DOHH2 (cell line): ENCODE data around the gene KLHL26.

ENCODE experiments used
- H3F3A ChIP-seq: fragments of 200-600 bp; sonication (generic), shearing (Covaris generic); 2 replicates; pipeline ENCODE4 v1.6.0; 2016; ENCODE audit warnings: antibody characterized with exemption, mild to moderate bottlenecking; ENCODE audit not compliant: control insufficient read depth, insufficient read depth
- H3K27ac ChIP-seq: fragments of 200-600 bp; sonication (generic); 2 replicates; pipeline ENCODE4 v1.5.1; 2014; ENCODE audit warnings: low read depth, mild to moderate bottlenecking, low read length, moderate library complexity
- H3K27me3 ChIP-seq: fragments of 200-600 bp; sonication (generic); 2 replicates; pipeline ENCODE4 v1.6.1; 2014; ENCODE audit warnings: mild to moderate bottlenecking, low read length, mixed read lengths; ENCODE audit not compliant: control insufficient read depth
- H3K36me3 ChIP-seq: fragments of 200-600 bp; sonication (generic); 2 replicates; pipeline ENCODE4 v1.6.1; 2014; ENCODE audit warnings: mild to moderate bottlenecking, low read length, moderate library complexity, mixed read lengths; ENCODE audit not compliant: control insufficient read depth
- H3K4me1 ChIP-seq: fragments of 200-600 bp; sonication (generic); 2 replicates; pipeline ENCODE4 v1.6.1; 2014; ENCODE audit warnings: mild to moderate bottlenecking, low read length, mixed read lengths; ENCODE audit not compliant: control insufficient read depth
- H3K4me2 ChIP-seq: fragments of 200-600 bp; sonication (generic); 2 replicates; pipeline ENCODE4 v1.6.0; 2014; ENCODE audit warnings: mild to moderate bottlenecking, low read length, moderate library complexity
- H3K4me3 ChIP-seq: fragments of 200-600 bp; sonication (generic); 2 replicates; pipeline ENCODE4 v1.5.1; 2014; ENCODE audit warnings: mild to moderate bottlenecking, low read length, mixed read lengths
- H3K79me2 ChIP-seq: fragments of 200-600 bp; sonication (generic); 2 replicates; pipeline ENCODE4 v1.6.1; 2014; ENCODE audit warnings: mild to moderate bottlenecking, low read length, mixed read lengths; ENCODE audit not compliant: control insufficient read depth
- H3K9me2 ChIP-seq: fragments of 200-600 bp; sonication (generic); replicated peaks from 2 replicates; pipeline ENCODE4 v1.6.1; 2014; ENCODE audit warnings: mild to moderate bottlenecking, low read length, mixed read lengths; ENCODE audit not compliant: control insufficient read depth
- H3K9me3 ChIP-seq: fragments of 200-600 bp; sonication (generic); 2 replicates; pipeline ENCODE4 v1.6.1; 2014; ENCODE audit warnings: antibody characterized with exemption, low read length, mixed read lengths; ENCODE audit not compliant: control insufficient read depth, insufficient read depth
- H4K20me1 ChIP-seq: fragments of 200-600 bp; sonication (generic); 2 replicates; pipeline ENCODE4 v1.6.0; 2014; ENCODE audit warnings: low read depth, mild to moderate bottlenecking, antibody characterized with exemption, low read length, moderate library complexity; ENCODE audit not compliant: control insufficient read depth, insufficient read depth
- EZH2phosphoT487 ChIP-seq: fragments of 200-600 bp; sonication (generic); IDR thresholded peaks from 2 replicates; pipeline ENCODE4 v1.6.1; 2017; ENCODE audit warnings: borderline replicate concordance, mild to moderate bottlenecking, antibody characterized with exemption, low read length, moderate library complexity, mixed read lengths
- TF ChIP-seq, protein P1 (sequence below): fragments of 200-600 bp; sonication (generic); IDR thresholded peaks from one replicate; pipeline ENCODE4 v1.5.1; 2014; ENCODE audit warnings: antibody characterized with exemption, mild to moderate bottlenecking, low read depth, low read length; ENCODE audit not compliant: poor library complexity, severe bottlenecking

The KLHL26 gene

DNA sequence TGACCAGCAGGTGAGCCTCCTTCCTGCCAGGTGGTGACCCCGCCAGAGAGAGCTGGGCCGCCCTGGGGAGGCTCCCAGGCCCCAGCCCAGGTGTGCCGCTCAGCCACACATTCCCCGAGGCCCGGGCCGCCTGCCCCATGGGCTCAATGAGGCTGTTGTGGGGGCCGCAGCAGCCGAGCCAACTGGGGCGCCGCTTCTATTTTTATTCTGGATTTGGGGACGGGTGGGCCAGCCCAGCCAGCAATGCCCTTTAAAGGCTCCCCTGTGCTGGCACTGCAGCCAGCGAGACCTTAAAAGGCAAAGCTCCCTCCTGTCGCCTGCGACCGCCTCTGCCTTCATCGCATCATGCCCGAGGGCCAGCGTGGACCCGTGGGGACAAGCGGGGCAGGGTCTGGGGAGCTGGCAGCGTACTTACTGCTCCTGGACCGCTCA, 29.0 kb downstream of the KLHL26 start:
- Histone ChIP-seq H3K4me3 (no peak overlapping the region), H3K4me1 (no peaks in the 10 kb centered on the region), H3K9me2 (no peaks in the 10 kb centered on the region), H3K27ac (no peak overlapping the region), H3K27me3 (no peaks in the 10 kb centered on the region), H4K20me1 (no peaks in the 10 kb centered on the region), H3K36me3 (peaks cover 8% of the 10 kb centered on the region; the same call in 1 of the 2 replicates), H3F3A (no peaks in the 10 kb centered on the region), H3K4me2 (no peak overlapping the region), H3K9me3 (no peaks in the 10 kb centered on the region), H3K79me2 (no peaks in the 10 kb centered on the region)
- TF ChIP-seq, protein P1, sequence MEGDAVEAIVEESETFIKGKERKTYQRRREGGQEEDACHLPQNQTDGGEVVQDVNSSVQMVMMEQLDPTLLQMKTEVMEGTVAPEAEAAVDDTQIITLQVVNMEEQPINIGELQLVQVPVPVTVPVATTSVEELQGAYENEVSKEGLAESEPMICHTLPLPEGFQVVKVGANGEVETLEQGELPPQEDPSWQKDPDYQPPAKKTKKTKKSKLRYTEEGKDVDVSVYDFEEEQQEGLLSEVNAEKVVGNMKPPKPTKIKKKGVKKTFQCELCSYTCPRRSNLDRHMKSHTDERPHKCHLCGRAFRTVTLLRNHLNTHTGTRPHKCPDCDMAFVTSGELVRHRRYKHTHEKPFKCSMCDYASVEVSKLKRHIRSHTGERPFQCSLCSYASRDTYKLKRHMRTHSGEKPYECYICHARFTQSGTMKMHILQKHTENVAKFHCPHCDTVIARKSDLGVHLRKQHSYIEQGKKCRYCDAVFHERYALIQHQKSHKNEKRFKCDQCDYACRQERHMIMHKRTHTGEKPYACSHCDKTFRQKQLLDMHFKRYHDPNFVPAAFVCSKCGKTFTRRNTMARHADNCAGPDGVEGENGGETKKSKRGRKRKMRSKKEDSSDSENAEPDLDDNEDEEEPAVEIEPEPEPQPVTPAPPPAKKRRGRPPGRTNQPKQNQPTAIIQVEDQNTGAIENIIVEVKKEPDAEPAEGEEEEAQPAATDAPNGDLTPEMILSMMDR, result no peak
- no peak for TF ChIP-seq EZH2phosphoT487

DNA sequence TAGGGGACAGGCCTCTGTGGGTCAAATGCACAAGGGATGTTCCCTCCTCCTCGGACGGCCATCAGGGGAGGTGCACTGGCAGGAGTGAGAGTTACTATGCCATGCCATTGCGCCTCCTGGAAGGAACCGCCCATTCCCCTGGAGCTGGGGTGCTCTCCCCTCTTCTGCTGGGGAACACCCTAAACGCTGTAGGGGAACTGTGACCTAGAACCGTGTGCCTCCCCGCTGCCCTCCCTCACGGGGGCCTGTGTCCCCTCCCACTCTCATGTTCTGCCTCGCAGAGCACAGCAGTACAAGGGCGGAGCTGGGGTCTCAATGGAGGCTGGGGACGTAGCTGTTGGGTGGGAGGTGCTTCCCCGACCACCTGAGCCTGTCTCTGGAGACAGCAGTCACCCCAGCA, 29.5 kb downstream of the KLHL26 start:
- H3K4me2 ChIP-seq, result no peak overlapping the region
- TF ChIP-seq, protein P1, result no peak
- no peak for TF ChIP-seq EZH2phosphoT487

DNA sequence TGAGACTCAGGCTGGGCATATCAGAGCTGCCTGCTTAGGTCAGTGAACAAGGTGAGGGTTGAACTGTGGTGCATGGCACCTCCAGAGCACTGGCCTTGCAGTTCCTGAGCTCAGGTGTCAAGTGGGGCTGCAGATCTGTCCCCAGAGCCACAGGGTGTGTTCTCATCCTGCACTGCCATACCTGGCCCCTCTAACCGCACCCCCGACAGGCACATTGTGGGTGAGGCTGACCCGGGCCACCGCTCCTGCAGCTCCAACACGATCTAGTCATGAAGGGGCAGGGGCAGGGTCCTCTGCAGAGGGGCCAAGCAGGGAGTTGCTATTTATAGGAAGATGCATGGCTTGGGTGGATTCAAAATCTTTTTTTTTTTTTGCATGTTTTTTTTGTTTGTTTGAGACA, 30.0 kb downstream of the KLHL26 start:
- TF ChIP-seq, protein P1, result no peak
- no peak for TF ChIP-seq EZH2phosphoT487
- no peaks in the 10 kb centered on the region for H3K79me2 ChIP-seq
- H3K4me1 ChIP-seq, result no peaks in the 10 kb centered on the region
- H3K9me2 ChIP-seq, result no peaks in the 10 kb centered on the region
- no peaks in the 10 kb centered on the region for H4K20me1 ChIP-seq
- no peaks in the 10 kb centered on the region for H3F3A ChIP-seq
- no peaks in the 10 kb centered on the region for H3K27me3 ChIP-seq
- no peak overlapping the region for H3K27ac ChIP-seq
- H3K4me2 ChIP-seq, result no peak overlapping the region
- H3K4me3 ChIP-seq, result no peak overlapping the region
- no peaks in the 10 kb centered on the region for H3K9me3 ChIP-seq
- H3K36me3 ChIP-seq, result peaks cover 8% of the 10 kb centered on the region; the same call in 1 of the 2 replicates

More for the DNA sequence above, 29.5 kb downstream of the KLHL26 start:
- Histone ChIP-seq H3K27ac (no peak overlapping the region), H4K20me1 (no peaks in the 10 kb centered on the region), H3K36me3 (peaks cover 8% of the 10 kb centered on the region; the same call in 1 of the 2 replicates), H3F3A (no peaks in the 10 kb centered on the region), H3K9me3 (no peaks in the 10 kb centered on the region), H3K4me1 (no peaks in the 10 kb centered on the region), H3K9me2 (no peaks in the 10 kb centered on the region), H3K79me2 (no peaks in the 10 kb centered on the region), H3K4me3 (no peak overlapping the region), H3K27me3 (no peaks in the 10 kb centered on the region)
